ENCODE measurements around the gene PLCB1.

- no peak for TF ChIP-seq GATA2 (IDR thresholded peaks at IDR 0.05; ENCODE audit: low read depth, low read length)
- no peak for TF ChIP-seq GATA3 (IDR thresholded peaks at IDR 0.05; ENCODE audit: low read depth, low read length)
Observed at GRCh38 chr20:8344106-8344505, 212.0 kb downstream of the PLCB1 start.
